Cerebellar nuclear complex (tissue), 1 donor: ENCODE measurements around the gene RNF26.

Experiments used
- DNase-seq, 2 experiments: peaks; one replicate each; lab custom pipeline; 2025; lab: John Stamatoyannopoulos, UW

Gene RNF26

DNA sequence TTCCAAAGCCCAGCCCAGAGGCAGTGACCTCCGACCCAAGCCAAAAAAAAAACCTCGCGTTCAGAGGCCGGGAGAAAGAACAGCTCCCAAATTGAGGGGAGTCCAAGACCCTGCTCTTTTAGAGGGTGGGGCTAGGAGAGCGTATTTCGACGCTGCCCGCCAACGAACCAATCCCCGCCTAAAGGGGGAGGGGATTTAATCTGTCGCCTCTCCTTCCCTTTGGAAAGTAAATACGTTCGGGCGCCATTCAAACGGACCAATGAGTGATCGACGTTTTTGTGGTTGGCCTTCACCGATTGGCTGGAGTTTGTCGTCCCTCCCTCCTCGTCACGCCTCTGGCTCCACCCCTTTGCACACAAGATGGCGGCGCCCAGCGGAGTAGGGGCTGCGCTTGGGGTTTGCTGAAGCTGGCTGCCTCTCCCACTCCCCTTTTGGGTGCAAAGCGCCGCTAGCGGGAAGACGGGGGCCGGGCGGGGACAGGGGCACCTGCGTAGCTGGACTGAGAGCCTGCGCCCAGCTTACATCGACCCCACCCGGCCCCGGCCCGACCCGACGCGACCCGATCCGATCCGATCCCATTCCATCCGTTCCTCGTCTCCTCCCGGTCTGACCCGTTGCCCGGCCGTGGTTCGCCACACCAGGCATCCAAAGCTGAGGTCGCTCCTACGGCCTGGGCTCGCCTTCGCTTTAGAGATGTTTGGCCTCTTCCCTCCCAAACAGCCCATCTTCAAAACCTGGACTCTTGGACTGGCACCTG, at the start of gene RNF26:
Gene RNF26 (plus strand): TSS at position 354 of the 757 bp plus-strand sequence. CDS start 596 bp downstream, outside the sequence.
- DNase-seq, result peak; percentile 67 to 96

DNA sequence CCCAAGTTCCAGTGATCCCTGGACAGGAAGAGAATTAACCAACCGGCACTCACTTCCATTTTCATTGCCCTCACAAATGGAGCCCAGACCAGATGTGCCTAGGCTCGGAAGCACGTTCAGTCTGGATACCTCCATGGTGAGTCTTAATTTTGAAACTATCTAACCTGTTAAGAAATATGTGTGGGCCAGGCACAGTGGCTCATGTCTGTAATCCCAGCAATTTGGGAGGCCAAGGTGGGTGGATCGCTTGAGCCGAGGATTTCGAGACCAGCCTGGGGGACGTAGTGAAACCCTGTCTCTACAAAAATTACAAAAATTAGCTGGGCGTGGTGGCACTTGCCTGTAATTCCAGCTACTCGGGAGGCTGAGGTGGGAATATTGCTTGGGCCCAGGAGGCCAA, 48.9 kb upstream of the RNF26 start:
- DNase-seq, result no peak

DNA sequence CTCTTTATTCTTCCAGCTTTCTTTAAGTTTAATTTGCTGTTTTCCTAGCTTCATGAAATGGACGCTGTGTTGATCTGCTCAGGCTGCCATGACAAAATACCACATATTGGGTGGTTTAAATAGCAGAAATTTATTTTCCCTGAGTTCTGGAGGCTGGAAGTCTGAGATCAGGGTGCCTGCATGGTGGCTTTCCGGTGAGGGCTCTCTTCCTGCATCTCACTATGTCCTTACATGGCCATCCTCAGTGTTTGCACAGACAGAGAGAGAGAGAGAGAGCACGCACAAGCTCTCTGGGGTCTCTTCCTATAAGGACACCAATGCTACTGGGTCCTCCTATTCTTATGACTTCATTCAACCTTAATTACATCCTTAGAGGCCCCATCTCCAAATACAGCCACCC, 46.1 kb upstream of the RNF26 start:
- DNase-seq, result no peak

DNA sequence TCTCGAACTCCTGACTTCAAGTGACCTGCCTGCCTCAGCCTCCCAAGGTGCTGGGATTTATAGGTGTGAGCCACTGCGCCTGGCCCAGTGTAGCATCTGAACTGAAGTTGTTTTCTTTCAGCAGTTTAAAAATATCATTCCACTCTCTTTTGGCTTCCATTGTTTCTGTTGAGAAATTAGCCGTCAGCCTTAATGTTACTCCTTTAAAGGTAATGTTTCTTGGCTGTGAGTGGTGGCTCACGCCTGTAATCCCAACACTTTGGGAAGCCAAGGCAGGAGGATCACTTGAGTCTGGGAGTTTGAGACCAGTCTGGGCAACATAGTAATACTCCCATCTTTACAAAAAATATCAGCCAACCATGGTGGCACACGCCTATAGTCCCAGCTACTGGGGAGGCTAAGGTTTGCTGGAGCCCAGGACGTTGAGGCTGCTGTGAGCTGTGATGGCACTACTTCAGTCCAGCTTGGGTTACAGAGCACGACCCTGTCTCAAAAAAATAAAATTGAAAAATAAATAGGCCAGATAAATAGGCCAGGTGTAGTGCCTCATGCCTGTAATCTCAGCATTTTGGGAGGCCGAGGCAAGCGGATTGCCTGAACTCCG, 43.3 kb upstream of the RNF26 start:
- DNase-seq, result no peak

DNA sequence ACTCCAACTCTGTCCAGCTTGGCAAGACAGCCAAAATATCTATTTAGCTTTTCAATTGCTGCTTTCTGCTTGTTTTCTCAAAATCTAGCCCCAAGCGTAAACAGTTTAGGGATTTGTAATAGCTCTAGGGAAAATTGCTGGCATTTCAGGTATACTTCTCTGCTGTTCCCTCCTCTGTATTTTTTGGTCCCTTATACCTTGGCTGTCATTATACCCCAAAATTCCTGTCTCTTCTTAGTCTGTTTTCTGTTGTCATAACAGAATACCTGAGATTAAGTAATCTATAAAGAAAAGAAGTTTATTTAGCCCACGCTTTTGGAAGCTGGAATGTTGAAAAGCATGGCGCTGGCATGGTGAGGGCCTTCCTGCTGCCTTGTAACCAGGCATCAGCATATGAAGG, 40.9 kb upstream of the RNF26 start:
- no peak for DNase-seq

DNA sequence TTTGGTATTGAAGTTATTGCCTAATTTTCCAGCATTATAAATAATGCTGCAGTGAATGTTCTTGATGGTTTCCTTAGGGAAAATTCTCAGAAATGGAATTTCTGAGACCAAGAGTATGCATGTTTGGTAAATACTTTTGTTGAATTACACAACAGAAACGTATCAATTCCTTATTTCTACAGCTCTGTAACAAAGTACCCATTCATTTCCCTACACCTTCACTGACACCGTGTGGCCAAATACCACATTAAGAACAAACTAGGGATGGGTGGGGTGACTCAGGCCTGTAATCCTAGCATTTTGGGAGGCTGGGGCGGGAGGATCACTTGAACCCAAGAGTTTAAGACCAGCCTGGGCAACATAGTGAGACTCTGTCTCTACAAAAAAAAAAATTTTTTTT, 39.1 kb upstream of the RNF26 start:
- DNase-seq, result no peak

DNA sequence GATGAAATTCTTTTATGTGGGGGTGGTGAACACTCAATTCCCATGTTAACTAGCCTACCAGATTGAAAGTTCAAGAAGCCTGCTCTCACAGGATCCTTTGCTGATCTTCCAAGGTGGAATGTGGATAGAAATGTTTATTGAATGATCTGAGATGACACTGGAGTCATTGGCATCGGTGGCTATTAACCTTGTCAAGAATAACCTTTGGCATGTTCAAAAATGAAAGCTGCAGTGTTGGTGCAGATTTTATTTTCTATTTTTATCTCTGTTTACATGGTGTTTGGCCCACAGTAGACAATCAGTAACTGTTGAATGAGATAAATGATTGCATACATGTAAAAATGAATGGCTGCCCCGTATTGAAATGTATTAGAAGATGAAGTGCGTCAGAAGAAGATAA, 36.4 kb upstream of the RNF26 start:
- DNase-seq, result no peak

DNA sequence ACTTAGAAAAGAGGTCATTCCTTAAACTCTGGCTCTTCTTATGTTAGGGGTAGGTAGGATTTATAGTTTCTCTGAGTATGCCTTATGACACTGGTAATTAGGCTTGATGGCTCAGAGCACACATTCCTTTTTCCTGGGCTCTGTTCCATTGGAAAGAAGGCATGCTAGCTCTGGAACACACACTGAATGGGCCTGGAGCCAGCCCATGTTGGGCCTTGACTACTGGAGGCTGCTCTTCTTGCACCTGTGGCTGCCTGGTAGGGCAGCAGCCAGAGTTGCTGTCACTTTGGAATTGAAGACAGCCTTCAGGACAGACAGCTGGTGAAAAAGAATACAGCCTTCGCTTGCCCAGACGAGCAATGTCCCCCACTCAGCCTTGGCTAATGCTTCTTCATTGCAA, 35.6 kb upstream of the RNF26 start:
- DNase-seq, result peak; percentile 41 to 52

DNA sequence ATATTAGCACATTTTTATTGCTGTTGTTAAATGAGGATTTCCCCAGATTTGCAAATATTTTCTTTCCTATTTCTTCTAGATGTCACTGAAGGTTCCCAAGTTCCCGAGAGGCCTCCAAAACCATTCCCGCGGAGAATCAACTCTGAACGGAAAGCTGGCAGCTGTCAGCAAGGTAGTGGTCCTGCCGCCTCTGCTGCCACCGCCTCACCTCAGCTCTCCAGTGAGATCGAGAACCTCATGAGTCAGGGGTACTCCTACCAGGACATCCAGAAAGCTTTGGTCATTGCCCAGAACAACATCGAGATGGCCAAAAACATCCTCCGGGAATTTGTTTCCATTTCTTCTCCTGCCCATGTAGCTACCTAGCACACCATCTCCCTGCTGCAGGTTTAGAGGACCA, 34.9 kb upstream of the RNF26 start:
- no peak for DNase-seq

DNA sequence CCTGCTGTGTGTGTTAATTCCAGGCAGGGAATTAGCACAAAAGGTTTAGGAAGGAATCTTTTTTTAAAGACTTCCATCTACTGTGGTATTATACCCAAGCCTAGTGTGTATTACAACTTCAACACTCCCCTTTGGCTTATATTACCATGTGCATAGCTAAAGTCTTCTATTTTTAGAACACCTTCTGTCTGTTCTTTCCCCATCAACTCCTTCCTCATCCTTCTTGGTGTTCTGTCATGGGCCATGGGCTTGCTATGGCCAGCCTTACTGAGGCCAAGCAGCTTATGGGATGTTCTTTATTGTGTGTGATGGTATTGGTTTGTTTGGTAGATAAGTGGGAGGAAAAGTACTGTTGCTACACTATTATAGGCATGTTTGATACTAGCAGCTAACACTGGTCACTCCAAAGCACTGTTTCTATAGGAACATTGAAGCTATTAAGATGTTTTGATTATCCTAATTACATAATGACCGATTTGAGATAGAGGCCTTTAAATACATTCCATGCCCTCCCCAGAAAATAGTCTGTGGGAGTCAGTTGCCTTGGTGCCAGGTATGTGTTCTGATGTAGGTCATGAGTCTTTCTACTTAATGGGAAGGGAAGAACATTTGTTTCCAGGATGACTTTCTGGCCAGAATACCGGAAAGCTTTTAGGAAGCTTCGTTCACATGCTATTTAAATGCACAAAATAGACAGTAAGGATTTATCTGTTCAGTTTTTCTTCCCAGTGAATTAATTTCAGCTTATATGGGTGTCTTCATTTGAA, 33.9 kb upstream of the RNF26 start:
- DNase-seq, result peak in 1 of 2 experiments; percentile 37

DNA sequence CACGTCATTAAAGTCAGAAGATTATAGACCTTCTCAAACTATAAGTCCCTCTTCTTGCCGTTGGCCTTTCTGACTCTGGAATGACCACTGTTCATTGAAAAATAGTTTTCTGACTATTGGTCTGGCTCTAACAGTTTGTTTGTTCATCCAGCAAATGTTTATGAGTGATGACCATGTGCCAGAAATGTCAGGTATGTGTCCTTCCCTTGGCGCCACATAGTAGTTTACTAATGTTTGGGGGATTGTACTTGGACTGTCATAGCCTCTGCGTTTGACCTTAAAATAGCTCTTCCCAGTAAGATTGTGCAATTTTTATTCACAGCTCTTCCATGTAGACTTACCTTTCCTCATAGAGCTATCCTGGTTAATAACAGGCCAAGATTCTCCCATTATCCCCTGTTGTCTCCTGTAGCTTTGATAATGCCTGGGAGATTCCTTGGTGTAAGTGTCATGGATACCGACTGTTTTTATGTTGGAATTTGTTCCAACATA, 31.1 kb upstream of the RNF26 start:
- DNase-seq, result no peak

DNA sequence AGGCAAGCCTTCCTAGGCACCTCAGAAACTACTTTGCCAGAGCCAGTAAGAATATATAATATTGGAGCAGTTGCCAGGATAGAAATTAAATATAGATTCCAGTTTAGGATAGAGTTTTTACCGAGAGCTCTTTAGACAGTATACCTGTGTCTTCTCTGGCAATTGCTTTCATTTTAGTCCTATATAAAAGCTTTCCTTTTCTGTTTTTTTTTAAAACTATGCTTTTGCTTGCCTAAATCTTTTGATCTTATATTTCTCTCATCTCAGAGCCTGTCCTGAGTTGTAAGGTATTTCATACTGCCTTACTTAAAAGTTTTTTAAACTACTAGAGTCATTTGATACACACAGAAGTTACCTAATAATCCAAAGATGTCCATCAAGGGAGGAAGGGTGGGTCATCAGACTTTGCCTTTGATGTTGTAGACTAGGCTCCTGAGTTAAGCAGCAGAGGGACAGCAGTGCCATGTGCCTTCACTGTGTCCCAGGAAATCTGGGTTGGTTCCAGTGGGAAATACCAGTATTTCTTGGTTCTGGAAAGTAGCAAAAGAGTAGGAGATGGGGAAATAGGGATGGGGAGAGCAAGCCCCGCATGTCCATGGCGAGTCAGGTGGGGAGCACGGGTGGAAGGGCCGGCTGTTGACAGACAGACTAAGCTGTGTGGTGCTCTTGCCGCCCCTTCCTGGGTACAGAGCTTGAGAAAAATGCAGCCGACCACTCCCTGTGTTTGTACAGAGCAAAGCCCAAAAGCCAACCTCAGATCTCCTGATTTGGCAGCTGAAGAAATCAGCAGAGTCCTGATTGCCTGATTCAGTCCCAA, 28.6 kb upstream of the RNF26 start:
- DNase-seq, result no peak

DNA sequence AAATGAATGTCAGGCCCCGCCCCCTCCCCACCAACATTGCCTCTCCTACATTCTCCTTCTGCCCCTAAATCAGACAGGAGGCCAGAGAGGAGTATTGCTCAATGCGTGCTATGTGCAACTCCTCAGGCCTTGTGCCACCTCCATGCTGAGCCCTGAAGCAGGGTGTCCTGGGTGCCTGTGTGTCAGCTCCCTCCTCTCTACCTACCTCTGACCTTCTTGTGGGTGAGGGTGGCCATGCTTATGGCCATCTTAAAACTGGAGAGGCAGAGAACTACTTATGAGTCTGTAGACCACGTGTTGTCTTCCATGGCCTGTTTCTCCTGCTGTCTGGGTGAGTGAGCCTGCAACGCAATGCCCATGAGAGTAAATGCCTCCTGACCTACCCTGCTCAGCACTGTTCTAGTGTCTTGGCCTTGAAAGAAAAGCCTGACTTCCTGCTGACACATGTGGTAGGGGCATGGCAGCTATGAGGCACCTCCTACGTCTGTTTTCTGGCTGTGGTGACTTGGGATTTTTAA, 27.9 kb upstream of the RNF26 start:
- DNase-seq, result no peak

DNA sequence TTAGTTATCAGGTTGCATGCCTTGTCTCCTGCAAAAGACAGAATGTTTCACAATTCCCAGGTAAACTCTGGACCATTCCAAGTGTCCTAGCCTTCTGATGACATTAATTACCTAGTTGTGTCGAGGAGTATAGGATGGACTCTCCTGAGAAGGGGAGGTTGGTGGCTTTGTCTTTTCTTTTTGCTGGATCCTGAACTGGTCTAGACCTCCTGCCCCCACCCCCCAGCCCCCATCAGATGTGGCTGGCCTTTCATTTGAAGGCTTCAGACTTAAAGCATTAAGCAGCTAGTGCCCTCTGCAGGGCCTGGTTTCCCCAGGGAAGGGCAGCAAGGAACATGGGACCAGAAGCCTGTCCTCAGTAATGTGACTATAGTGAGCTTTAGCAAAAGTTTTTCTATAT, 27.1 kb upstream of the RNF26 start:
- no peak for DNase-seq

DNA sequence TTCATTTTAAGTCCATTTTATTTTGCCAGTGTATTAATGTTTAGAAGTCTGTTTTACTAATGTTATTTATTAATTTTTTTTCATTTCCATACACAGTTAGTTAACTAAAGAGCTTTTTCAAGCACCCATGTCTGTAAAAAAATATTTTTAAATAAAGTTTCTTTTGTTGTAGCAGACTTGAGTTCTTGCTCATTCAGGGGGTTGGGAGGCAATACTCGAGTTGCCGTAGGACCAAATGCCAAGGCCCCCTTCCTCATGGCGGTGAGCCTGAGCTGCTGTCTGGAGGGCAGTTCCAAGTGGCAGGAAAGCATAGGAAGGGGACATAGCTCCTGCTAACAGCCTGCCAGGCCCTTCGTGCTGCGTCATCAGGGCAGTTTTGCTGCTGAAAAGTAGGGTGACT, 26.4 kb upstream of the RNF26 start:
- no peak for DNase-seq

DNA sequence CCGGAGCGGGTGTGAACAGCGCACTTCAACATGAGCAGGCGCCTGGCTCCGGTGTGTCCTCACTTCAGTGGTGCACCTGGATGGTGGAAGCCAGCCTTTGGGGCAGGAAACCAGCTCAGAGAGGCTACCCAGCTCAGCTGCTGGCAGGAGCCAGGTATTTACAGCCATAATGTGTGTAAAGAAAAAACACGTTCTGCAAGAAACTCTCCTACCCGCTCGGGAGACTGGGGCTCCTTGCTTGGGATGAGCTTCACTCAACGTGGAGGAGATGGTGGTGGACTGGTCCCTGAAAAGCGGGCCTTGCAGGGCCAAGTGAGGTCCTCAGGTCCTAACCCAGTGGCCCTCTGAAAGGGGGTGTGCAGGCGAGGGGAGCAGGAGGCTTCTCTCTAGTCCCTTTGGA, 24.9 kb upstream of the RNF26 start:
- DNase-seq, result no peak

DNA sequence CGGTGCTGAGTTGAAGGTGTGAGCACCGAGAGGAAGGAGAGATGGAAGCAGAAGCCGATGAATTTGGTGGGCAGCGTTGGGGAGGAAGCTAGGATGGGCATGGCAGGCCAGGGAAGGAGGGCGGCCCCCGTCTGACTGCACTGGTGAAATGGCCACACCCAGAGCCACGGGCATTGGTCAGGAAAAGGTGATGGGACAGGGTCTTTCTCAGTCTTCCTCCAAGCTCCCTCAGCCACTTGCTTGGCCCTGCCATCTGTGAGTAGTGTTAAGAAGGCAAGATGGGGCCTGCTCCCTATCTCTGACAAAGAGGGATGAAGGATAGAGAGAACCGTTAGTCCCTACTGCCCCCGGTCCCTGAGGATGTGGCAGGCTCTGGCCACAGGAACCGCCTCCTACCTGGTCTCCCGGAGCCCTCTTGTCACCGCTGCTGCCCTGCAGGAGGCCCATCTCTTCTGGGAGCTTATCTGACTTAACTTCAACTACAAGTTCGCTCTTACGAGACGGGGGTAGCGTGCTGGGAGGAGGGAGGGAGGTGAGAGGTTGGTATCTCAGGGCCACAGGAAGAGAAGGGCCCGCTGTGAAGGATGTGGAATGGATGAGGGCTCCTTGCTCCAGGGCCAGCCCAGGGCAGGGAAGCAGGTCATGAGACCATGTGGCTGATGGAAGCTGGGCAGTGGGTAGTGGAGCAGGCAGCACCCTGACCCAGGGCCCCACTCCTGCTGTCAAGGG, 24.2 kb upstream of the RNF26 start:
- DNase-seq, result no peak

DNA sequence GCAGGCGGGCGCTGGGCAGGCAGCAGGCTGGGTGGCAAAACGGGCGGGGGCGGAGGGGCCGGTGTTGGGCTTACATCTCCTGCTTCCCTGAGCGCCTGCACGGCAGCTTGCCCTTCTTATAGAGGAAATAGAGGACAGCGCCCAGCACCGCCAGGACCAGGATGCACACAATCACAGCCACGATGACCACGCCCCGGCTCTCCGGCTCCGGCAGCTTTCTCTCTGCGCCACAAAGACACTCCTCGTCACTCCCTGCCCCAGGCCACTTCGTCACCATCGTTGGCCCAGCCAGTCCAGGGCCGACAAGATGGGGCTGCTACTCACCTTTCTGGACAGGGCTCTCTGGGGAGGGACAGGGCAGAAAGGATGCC, 23.7 kb upstream of the RNF26 start:
- DNase-seq, result no peak

DNA sequence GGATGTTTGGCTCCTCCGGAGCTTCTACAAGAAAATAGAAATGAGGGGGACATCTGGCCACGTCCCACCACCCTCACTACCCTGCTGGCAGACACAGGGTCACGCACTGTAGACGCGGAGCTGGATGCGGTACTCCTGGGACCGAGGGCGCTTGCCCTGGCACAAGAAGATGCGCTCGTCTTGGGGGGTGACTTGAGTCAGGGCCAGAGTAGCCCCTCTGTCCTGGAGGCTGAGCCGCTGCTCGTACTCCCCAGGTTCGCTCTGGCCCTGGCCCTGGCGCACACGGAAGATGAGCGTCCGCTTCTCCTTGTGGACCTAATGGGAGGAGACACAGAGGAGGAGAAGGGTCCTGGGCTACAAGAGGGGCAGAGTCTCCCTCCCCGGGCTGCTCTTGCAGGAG, 19.6 kb upstream of the RNF26 start:
- no peak for DNase-seq

DNA sequence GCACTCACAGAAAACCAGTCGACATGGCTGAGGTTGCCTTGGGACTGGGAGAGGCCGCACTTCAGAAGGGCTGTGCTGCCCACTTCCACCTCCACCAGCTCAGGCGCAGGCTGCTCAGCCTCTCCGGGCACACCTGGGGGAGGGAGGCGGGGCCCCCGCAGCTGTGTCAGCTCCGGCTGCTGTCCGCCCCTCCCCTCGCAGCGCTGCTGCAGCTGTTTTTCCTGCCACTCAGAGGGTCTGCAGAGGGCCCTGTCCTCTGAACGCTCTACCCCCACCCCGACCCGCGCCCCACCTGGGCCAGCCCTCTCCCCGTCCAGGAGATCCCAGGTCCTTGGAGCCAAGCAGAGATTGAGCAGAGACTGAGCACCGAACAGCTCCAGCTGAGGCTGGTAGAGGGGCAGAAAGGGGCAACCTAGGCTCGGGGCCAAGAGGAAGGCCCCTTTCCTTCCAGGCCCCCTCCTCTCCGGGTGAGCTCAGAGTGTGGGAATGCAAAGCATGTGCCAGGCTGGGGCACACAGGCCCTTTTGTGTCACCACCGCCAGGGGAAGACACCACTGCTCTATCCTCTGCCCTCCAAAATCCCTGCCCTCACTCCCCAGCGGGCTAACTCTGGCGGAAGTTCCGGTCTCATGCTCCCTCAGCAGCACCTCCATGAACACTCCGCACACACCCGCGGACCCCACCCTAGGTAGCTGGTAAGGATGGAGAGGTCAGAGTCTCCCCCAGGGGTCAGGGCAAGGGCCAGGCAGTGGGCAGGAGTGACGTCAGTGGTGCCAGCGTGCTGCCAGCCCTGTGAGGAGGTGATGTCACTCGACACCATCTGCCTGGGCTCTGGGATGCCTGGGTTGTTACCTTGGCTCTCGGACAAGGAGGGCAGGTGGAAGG, 19.0 kb upstream of the RNF26 start:
- peak; percentile 3 to 52 for DNase-seq
